WTC11 (cell line): ENCODE results near the gene CFAP68. TPM values are rescaled to one million over a fixed set of nuclear protein-coding genes. Genes with fewer than 3 reads are reported as not detected.

ENCODE experiments used
- ATAC-seq: fragments of 200-7000 bp; cut with Tn5 transposase; 2 replicates; pipeline ENCODE4 v1.10.0; 2021; ENCODE audit warnings: mild to moderate bottlenecking, moderate library complexity
- CTCF ChIA-PET: fragments of 300-600 bp; sonication (Branson Sonifier 250); formaldehyde crosslinking; loops from one replicate; lab custom pipeline; 2021; ENCODE audit warnings: antibody characterized with exemption; lab: Charles Lee
- POLR2A ChIA-PET: fragments of 350-600 bp; sonication (Branson Sonifier 250); formaldehyde crosslinking; loops from one replicate; lab custom pipeline; 2021; ENCODE audit warnings: antibody characterized with exemption; lab: Charles Lee
- DNase-seq: peaks from one replicate; pipeline ENCODE4 v3.0.0; 2021; ENCODE audit warnings: low spot score
- H3K27ac Mint-ChIP-seq: 2 replicates; pipeline ENCODE4 v1.8.0; 2021; ENCODE audit warnings: mixed read lengths
- H3K27me3 Mint-ChIP-seq: 2 replicates; pipeline ENCODE4 v1.8.0; 2021; ENCODE audit warnings: low read depth, mild to moderate bottlenecking, moderate library complexity, mixed read lengths
- H3K36me3 Mint-ChIP-seq: 2 replicates; pipeline ENCODE4 v1.8.0; 2021; ENCODE audit warnings: mixed read lengths
- H3K4me1 Mint-ChIP-seq: 2 replicates; pipeline ENCODE4 v1.8.0; 2022; ENCODE audit warnings: mixed read lengths
- H3K4me3 Mint-ChIP-seq: 2 replicates; pipeline ENCODE4 v1.8.0; 2021; ENCODE audit warnings: mild to moderate bottlenecking, moderate library complexity, mixed read lengths
- H3K9me3 Mint-ChIP-seq: 2 replicates; pipeline ENCODE4 v1.8.0; 2021; ENCODE audit warnings: mixed read lengths
- ATF1 ChIP-seq: sonication (generic); formaldehyde crosslinking; IDR thresholded peaks from 2 replicates; pipeline ENCODE4 v1.8.1; 2023; ENCODE audit warnings: mild to moderate bottlenecking, moderate library complexity, missing genetic modification reagents
- CBFB ChIP-seq: sonication (generic); formaldehyde crosslinking; IDR thresholded peaks from 2 replicates; pipeline ENCODE4 v1.8.1; 2022; ENCODE audit warnings: mild to moderate bottlenecking, low read depth, missing genetic modification reagents
- CREB1 ChIP-seq: sonication (generic); formaldehyde crosslinking; IDR thresholded peaks from 2 replicates; pipeline ENCODE4 v1.8.0; 2023; ENCODE audit warnings: mild to moderate bottlenecking, missing genetic modification reagents
- ETV6 ChIP-seq: sonication (generic); formaldehyde crosslinking; IDR thresholded peaks from 2 replicates; pipeline ENCODE4 v1.8.1; 2022; ENCODE audit warnings: mild to moderate bottlenecking, missing genetic modification reagents
- FOXJ3 ChIP-seq: sonication (generic); formaldehyde crosslinking; IDR thresholded peaks from 2 replicates; pipeline ENCODE4 v1.9.0; 2021; ENCODE audit warnings: missing genetic modification reagents, mild to moderate bottlenecking, borderline replicate concordance
- GRHL2 ChIP-seq: fragments of 250-450 bp; sonication (Bioruptor Pico); IDR thresholded peaks from 2 replicates; pipeline ENCODE4 v1.8.0; 2022; ENCODE audit warnings: mild to moderate bottlenecking, moderate library complexity; ENCODE audit not compliant: insufficient replicate concordance, severe bottlenecking
- JAZF1 ChIP-seq: fragments of 250-450 bp; sonication (Bioruptor Pico); IDR thresholded peaks from 2 replicates; pipeline ENCODE4 v1.9.0; 2021; ENCODE audit warnings: moderate library complexity, mild to moderate bottlenecking, inconsistent platforms
- MXD4 ChIP-seq: fragments of 250-450 bp; sonication (Bioruptor Pico); IDR thresholded peaks from 2 replicates; pipeline ENCODE4 v1.8.0; 2021; ENCODE audit warnings: mild to moderate bottlenecking, moderate library complexity, borderline replicate concordance
- NFE2L1 ChIP-seq: sonication (generic); formaldehyde crosslinking; IDR thresholded peaks from 2 replicates; pipeline ENCODE4 v1.8.1; 2023; ENCODE audit warnings: missing genetic modification reagents
- NR1H2 ChIP-seq: sonication (generic); formaldehyde crosslinking; IDR thresholded peaks from 2 replicates; pipeline ENCODE4 v1.9.0; 2021; ENCODE audit warnings: mild to moderate bottlenecking, moderate library complexity, missing genetic modification reagents
- SMAD3 ChIP-seq: sonication (generic); formaldehyde crosslinking; IDR thresholded peaks from 2 replicates; pipeline ENCODE4 v1.8.0; 2022; ENCODE audit warnings: missing genetic modification reagents, mild to moderate bottlenecking, borderline replicate concordance
- TEAD1 ChIP-seq: sonication (generic); formaldehyde crosslinking; IDR thresholded peaks from 2 replicates; pipeline ENCODE4 v1.8.0; 2022; ENCODE audit warnings: mild to moderate bottlenecking, missing genetic modification reagents
- USF1 ChIP-seq: sonication (generic); formaldehyde crosslinking; IDR thresholded peaks from 2 replicates; pipeline ENCODE4 v1.8.0; 2022; ENCODE audit warnings: mild to moderate bottlenecking, missing genetic modification reagents
- ZBTB43 ChIP-seq: sonication (generic); formaldehyde crosslinking; IDR thresholded peaks from 2 replicates; pipeline ENCODE4 v1.8.1; 2023; ENCODE audit warnings: mild to moderate bottlenecking, missing genetic modification reagents
- ZNF317 ChIP-seq: sonication (generic); formaldehyde crosslinking; IDR thresholded peaks from 2 replicates; pipeline ENCODE4 v1.8.1; 2023; ENCODE audit warnings: low read depth, mild to moderate bottlenecking, moderate library complexity, missing genetic modification reagents, borderline replicate concordance
- ZNF416 ChIP-seq: fragments of 250-450 bp; sonication (Bioruptor Pico); IDR thresholded peaks from 2 replicates; pipeline ENCODE4 v1.9.0; 2021; ENCODE audit warnings: mild to moderate bottlenecking, inconsistent platforms
- ZNF512 ChIP-seq: sonication (generic); formaldehyde crosslinking; IDR thresholded peaks from 2 replicates; pipeline ENCODE4 v1.8.1; 2022; ENCODE audit warnings: missing genetic modification reagents, borderline replicate concordance
- total RNA-seq: library from RNA; stranded (reverse); gene quantifications from 3 replicates; pipeline ENCODE4 v1.2.3, GENCODE V29; 2021
- TF ChIP-seq, protein P1 (sequence below): fragments of 250-450 bp; sonication (Bioruptor Pico); IDR thresholded peaks from 2 replicates; pipeline ENCODE4 v1.9.0; 2021; ENCODE audit warnings: mild to moderate bottlenecking
- TF ChIP-seq, protein P2 (sequence below): sonication (generic); formaldehyde crosslinking; IDR thresholded peaks from 2 replicates; pipeline ENCODE4 v1.8.0; 2023; ENCODE audit warnings: missing genetic modification reagents
- TF ChIP-seq, protein P3 (sequence below): fragments of 250-450 bp; sonication (Bioruptor Pico); IDR thresholded peaks from 2 replicates; pipeline ENCODE4 v1.9.0; 2021; ENCODE audit warnings: moderate library complexity, mild to moderate bottlenecking, inconsistent platforms, borderline replicate concordance
- TF ChIP-seq, protein P4 (sequence below): sonication (generic); formaldehyde crosslinking; conservative IDR thresholded peaks from 2 replicates; pipeline ENCODE4 v1.8.1; 2023; ENCODE audit warnings: mild to moderate bottlenecking, low read depth, missing genetic modification reagents, moderate library complexity

Gene CFAP68
- total RNA-seq, 1 experiment from 2014 or later, result 18.7 TPM

- TF ChIP-seq ZBTB43 (CRISPR knock-in tag), result no peak
- no peak for TF ChIP-seq FOXJ3 (CRISPR knock-in tag)
- TF ChIP-seq, protein P1, sequence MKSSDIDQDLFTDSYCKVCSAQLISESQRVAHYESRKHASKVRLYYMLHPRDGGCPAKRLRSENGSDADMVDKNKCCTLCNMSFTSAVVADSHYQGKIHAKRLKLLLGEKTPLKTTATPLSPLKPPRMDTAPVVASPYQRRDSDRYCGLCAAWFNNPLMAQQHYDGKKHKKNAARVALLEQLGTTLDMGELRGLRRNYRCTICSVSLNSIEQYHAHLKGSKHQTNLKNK (CRISPR knock-in tag), result no peak
- TF ChIP-seq GRHL2 (CRISPR knock-in tag), result no peak
- no peak for TF ChIP-seq NR1H2
- TF ChIP-seq, protein P2, sequence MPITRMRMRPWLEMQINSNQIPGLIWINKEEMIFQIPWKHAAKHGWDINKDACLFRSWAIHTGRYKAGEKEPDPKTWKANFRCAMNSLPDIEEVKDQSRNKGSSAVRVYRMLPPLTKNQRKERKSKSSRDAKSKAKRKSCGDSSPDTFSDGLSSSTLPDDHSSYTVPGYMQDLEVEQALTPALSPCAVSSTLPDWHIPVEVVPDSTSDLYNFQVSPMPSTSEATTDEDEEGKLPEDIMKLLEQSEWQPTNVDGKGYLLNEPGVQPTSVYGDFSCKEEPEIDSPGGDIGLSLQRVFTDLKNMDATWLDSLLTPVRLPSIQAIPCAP (CRISPR knock-in tag), result no peak
- Mint-ChIP-seq H3K4me1 (peaks cover 47% of the 10 kb centered on the region), H3K27ac (no peak overlapping the region), H3K27me3 (no peaks in the 10 kb centered on the region), H3K9me3 (no peaks in the 10 kb centered on the region), H3K4me3 (no peak overlapping the region), H3K36me3 (no peaks in the 10 kb centered on the region; the same call in 1 of the 2 replicates)
- ChIA-PET POLR2A (no interaction called here), CTCF (no interaction called here)
- ATAC-seq, result no peak
- no peak for DNase-seq
Measured at GRCh38 chr11:111922803-111923202, 43.5 kb downstream of the CFAP68 start.

- Mint-ChIP-seq H3K27ac (peak overlapping the region; percentile 4; the same call in 1 of the 2 replicates), H3K9me3 (no peaks in the 10 kb centered on the region), H3K27me3 (no peaks in the 10 kb centered on the region), H3K4me3 (no peak overlapping the region), H3K4me1 (peaks cover 41% of the 10 kb centered on the region), H3K36me3 (no peaks in the 10 kb centered on the region; the same call in 1 of the 2 replicates)
- ATAC-seq (no peak), DNase-seq (no peak)
- TF ChIP-seq, protein P3, sequence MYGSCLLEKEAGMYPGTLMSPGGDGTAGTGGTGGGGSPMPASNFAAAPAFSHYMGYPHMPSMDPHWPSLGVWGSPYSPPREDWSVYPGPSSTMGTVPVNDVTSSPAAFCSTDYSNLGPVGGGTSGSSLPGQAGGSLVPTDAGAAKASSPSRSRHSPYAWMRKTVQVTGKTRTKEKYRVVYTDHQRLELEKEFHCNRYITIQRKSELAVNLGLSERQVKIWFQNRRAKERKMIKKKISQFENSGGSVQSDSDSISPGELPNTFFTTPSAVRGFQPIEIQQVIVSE (CRISPR knock-in tag), result no peak
- no peak for TF ChIP-seq MXD4 (CRISPR knock-in tag)
- no peak for TF ChIP-seq CBFB (CRISPR knock-in tag)
- no peak for TF ChIP-seq ATF1
- TF ChIP-seq USF1 (CRISPR knock-in tag), result no peak
- no peak for TF ChIP-seq NFE2L1 (CRISPR knock-in tag)
- TF ChIP-seq JAZF1 (CRISPR knock-in tag), result no peak
- TF ChIP-seq, protein P4, sequence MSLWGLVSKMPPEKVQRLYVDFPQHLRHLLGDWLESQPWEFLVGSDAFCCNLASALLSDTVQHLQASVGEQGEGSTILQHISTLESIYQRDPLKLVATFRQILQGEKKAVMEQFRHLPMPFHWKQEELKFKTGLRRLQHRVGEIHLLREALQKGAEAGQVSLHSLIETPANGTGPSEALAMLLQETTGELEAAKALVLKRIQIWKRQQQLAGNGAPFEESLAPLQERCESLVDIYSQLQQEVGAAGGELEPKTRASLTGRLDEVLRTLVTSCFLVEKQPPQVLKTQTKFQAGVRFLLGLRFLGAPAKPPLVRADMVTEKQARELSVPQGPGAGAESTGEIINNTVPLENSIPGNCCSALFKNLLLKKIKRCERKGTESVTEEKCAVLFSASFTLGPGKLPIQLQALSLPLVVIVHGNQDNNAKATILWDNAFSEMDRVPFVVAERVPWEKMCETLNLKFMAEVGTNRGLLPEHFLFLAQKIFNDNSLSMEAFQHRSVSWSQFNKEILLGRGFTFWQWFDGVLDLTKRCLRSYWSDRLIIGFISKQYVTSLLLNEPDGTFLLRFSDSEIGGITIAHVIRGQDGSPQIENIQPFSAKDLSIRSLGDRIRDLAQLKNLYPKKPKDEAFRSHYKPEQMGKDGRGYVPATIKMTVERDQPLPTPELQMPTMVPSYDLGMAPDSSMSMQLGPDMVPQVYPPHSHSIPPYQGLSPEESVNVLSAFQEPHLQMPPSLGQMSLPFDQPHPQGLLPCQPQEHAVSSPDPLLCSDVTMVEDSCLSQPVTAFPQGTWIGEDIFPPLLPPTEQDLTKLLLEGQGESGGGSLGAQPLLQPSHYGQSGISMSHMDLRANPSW (CRISPR knock-in tag), result no peak
- no peak for TF ChIP-seq TEAD1
- no peak for TF ChIP-seq SMAD3 (CRISPR knock-in tag)
- no peak for TF ChIP-seq ZNF317
- TF ChIP-seq CREB1 (CRISPR knock-in tag), result no peak
- no peak for TF ChIP-seq ZNF512 (CRISPR knock-in tag)
- no peak for TF ChIP-seq ZNF416 (CRISPR knock-in tag)
- TF ChIP-seq FOXJ3 (CRISPR knock-in tag), result no peak
- TF ChIP-seq ETV6 (CRISPR knock-in tag), result no peak
- ChIA-PET POLR2A (no interaction called here), CTCF (interaction anchor here (1.0 kb wide), 1 partner anchor 59 kb away, joined by 4 read pairs; no protein-coding TSS in a partner anchor)
Measured at GRCh38 chr11:111923351-111923788, 44.0 kb downstream of the CFAP68 start.
